HG02870 (cell line): ENCODE results near the gene TCF20.

Experiments used
- ATAC-seq: cut with Tn5 transposase; IDR thresholded peaks from one replicate; pipeline ENCODE4 v1.9.1; 2021; ENCODE audit warnings: mild to moderate bottlenecking, moderate library complexity; ENCODE audit not compliant: unreplicated experiment

The TCF20 gene

DNA sequence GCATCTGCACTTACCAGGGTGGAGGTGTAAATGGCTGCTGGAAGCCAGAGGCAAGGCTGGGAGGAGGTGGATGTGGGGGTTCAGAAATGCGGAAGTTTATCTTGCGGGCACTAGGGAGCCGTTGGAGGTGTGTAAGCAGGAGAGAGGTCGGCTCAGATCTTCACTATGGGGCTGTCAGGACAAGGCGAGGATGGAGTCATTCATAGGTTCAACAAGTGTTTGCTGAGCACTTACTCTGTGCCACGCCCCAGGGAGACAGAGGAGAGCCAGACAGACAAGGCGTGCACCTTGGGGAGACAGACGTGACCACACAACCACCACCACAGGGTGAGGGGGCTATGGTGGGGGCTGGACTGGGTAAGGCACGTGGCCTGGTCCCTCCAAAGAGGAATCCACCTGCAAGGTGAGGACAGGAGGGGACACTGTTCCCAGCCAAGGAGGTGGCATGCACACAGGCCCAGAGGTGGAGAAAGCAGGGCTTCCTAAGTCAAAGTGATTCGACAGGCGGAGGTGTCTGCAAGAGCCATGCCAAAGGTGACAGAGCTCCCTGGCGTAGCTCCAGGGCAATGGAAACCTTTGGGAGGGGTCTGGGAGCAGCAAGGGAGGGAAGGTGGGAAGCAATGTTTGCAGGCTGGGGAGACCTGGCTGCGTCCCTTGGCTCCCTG, 30.8 kb upstream of the TCF20 start:
- no peak for ATAC-seq

DNA sequence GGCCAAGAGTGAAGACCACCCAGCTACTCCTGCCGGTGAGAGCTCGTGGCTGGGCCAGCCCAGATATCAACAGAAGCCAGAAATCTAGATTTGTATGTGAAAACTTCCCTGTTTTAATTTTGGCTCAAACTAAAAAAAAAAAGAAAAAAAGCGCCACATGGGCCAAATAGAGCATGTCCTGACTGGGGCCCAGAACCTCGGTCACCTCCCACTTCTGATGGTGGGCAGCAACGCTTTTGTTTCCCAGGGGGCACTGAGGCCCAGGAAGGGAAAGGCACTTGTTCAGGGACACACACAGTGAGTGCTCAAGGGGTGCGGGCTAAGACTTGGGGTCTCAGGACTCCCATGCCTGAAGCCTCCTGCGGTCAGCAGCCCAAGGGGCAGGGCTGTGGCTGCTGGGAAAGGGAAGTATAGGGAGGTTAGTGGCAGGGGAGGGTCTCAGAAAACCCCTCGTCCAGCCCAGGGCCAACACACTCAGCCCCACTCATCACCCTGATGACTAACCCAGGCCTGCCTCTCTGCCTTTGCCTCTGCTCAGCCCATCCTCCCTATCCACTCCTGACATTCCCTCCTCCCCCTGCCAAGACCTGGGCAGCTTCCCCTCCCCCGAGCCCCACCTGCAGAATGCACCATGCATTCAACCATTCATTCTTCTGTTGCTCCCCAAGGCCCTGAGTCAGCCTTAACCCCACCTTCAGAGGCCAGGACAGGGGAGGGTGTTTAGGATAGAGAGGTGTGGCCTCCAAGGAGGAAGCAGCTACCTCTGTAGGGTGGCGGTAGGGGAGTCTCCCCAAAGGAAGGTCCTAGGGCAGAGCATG, 30.0 kb upstream of the TCF20 start:
- ATAC-seq, result no peak

DNA sequence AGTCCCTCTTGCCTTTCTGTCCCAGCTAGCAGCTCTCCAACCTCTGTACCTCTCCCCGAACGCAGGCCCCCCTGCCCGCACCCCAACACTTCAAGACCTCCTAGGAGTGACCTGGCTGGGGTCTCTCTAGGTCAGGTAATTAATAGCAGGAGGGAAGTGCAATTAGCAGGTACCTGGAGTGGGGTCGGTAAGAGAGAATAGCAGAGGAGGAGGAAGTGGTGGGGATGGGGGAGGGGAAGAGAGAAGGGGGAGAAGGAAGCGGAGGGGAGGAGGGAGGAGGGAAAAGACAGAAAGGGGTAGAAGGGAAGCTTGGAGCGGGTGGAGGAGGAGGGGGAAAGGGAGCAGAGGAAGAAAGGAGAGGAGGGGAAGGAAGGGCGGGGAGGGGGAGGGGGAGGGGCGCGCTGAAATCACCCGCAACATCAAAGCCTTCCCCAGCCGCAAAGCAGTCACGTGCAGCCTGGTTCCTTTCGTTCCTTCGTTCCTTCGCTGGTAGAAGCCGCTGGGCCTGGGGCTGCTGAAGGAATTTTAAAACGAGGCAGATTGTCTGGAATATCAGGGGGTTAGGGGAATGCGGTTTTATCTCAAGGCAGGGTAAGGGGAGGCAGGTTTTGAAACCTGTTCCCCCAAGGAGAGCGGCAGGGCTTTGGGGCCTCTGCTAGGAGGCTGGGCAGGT, 29.3 kb upstream of the TCF20 start:
- no peak for ATAC-seq

DNA sequence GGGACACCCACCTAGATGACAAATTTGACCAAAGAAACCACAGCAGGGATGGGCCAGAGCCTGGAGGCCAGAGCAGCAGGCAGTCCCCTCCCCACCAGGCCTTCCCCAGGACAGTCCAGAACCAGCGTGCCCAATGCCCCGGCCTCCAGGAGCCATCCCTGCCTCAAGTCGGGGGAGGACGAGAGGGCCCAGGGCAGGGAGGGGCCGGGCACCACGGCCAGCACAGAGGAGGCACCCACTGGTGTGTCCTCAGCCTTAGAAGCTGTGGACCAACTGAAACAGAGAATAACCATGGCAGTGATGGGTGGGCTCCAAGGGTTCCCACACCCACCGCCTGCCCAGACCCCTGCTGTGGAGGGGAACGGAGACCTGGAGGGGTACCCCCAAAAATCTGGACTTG, 28.3 kb upstream of the TCF20 start:
- ATAC-seq, result no peak

DNA sequence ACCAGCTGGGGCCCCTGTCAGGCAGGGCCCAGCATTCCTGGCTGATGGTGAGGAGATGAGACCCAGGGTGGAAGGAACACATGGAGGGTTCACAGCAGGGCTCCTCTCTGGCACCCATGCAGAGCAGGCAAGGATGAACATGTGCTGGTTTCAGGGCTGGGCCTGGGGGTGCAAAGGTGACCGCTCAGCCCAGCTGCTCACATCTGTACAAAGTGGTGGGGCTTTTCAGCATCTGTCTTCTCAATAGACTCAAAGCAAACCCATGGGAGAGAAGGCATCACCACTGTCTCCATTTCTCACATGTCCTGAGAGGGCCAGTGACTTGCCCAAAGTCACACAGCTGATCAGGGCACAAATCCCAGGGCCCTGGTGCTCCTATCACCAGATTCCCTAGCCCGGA, 27.3 kb upstream of the TCF20 start:
- ATAC-seq, result no peak

DNA sequence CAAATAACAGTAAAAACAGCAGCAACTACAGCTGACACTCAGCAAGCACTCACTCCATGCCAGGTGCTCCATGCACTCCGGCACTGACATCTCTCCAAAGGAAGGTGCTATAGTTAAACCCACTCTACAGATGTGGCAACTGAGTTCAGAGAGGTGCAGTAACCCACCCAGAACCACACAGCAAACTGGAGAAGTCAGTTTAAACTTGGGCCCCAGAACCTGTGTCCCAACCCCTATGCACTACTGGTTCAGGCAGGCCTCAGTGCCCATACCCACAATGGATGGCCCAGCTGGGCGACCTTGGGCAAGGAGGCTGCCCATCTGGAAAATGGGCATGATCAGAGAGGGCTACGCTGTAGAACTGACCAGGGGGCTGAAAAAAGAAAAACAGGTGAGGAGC, 26.4 kb upstream of the TCF20 start:
- no peak for ATAC-seq

DNA sequence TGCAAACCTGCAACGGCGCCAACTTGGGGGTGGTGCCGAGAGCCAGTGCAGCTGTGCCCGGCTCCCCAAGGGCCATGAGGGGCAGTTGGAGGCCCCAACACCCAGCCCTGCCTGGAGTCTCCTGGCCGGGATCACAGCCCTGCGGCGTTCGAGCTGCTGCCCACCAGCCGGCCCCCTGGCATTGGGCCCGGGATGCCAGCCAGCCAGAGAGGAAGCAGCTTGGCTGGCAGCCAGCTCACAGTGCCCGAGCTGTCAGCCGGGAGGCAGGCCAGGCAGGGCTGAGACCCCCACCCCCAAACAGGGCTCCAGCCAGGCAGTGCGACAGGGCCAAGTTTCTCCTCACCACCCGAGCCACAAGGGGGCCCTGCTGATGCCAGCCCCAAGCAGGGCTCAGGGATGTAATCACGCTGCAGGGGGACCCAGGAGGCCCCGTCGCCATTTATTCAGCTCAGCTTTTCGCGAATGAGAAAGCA, 26.0 kb upstream of the TCF20 start:
- no peak for ATAC-seq

DNA sequence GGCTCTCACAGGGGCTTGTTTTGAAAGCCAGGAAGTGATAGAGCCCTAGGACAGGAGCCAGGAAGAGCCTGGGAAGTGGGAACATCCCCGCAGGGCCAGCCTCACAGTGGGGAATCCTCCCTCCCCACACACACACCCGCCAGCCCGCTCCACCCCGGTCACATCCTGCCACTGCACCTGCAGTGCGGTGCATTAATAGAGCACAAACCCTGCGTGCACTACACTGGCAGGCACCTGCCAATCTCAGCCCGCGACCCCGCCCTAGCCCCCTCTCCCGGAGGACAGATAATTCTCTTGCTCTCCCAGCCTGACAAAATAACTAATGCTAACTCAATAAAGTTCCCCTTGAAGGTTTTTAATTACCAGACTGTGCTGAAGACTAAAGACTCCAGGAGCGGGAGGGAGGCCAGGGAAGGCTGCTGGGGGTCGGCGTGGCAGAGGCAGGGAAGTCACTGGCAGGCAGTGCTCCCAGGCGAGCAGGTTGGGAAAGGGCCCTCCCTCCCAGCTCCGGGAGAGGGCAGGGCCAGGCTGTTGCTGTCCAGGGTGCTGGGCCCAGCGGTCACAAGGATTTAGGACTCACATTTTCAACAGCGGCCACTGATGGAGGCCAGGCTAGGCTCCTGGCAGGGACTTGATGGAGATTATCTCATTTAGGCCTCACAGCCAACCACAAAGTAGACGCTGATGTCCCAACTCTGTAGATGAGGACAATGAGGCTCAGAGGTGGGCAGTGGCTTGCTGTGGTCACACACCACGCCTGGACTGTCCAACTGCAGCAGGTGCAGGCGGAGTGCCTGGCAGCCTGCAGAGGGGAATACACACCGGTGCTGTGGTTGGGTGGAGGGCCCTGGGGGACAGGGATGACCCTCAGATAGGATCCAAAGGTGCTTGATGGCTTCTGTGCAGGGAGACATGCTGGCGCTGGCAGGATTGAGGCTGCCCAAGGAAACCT, 23.9 kb upstream of the TCF20 start:
- no peak for ATAC-seq

DNA sequence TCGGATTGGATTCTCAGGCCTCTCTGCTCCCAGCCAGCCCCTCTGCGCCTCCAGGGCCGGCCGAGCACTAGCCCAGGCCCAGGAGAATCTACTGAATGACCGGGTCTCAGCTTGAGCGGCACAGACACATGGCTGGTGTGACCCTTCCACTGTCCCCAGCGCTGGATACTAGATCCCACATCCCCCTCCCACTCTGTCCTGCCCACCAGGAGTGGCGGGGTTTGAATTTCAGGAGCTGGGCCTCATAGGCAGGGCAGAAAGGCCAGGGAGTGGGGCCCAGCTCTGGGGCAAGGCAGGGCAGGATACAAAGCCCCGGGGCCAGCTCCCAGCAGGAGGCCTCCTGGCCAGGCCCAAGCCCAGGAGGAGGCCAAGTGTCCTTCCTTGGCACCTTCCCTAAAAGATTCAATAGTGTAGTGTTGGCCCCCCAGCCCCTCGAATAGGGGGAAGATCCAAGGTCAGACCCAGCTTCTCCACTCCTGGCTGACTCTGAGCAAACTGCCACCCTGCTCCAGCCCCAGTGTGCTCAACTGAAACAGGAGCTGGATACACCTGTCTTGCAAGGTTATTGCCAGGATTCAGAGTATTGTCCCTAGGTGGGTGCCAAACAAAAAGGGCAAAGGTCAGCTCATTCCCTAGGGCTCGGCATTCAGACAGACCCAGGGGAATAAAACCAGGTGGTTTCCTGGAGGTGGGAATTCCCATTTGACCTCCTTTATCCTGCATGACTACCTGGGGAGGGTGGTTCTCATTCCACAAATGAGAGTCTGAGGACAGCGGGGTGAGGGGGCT, 22.5 kb upstream of the TCF20 start:
- ATAC-seq, result no peak

DNA sequence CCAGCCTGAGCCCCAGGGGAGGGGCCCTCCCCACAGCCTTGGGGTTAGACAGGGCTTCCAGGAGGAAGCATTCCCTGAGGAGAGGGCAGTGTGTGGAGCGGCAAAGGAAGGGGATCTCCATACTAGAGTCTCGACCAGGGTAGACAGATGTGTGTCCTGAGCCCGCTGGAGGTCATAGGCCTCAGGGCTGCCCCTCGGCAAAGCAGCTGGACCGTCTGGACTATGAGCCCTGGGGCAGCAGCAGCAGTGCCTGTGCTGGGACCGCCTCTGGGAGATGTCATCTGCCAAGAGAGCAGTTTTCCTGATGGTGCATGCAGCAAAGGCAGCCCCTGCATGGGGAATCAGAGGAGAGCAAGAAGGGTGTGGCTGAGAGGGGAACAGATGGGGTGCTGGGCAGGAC, 20.8 kb upstream of the TCF20 start:
- no peak for ATAC-seq

DNA sequence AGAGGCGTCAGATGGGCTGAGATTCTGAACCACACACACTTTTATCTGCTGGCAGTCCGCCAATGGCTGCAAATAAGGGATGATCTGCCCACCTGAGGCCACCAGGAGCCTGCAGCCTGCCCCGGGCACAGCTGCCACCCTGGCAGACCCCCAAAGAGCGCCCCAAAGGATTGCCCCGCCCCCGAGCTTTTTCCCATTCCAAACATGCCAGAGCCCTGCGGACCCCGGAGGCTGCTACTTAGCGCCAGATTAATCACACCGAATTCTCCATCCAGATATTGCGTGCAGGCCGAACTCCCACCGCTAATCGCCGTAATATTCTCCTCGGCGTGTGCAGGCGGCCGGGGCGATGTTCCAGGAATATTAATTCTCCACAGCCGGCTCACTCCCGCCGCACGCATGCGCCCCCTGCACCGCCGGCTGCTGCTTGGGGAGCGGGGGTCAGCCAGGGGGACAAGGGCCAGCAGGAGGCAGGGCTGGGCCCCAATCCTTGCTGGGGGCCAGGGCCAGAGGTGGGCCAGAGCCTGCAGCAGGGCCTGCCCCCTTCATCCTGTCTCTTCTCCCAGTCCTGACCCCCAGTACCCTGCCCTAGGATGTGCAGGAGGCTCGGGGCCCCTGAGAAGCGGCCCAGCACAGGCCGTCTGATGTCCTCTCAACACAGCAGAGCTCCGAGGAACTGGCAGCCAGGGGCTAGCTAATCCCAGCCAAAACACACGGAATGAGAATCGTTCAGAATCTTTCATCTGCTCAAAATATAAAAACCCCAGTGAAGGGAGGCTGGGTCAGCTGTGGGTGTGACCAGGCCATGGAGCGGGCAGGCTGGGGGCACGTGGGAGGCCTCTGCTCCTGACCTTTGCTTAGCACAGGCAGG, 19.5 kb upstream of the TCF20 start:
- no peak for ATAC-seq

DNA sequence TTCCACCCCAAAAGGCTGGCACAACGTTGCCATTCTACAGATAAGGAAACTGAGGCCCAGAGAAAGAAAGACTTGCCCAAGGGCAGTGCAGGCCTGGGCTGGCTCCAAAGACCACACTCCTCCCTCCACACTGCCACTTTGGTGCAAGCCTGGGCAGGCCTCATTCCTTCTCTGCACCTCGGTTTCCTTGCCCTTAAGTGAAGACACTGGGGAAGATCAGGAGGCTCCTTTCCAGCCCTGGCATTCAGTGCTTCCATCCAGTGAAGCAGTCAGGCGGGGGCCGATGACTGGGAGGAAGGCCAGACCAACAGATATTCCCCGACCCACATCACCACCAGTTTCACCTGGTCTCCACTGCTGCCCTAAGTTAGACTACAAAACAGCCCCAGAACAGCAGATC, 18.3 kb upstream of the TCF20 start:
- ATAC-seq, result no peak

DNA sequence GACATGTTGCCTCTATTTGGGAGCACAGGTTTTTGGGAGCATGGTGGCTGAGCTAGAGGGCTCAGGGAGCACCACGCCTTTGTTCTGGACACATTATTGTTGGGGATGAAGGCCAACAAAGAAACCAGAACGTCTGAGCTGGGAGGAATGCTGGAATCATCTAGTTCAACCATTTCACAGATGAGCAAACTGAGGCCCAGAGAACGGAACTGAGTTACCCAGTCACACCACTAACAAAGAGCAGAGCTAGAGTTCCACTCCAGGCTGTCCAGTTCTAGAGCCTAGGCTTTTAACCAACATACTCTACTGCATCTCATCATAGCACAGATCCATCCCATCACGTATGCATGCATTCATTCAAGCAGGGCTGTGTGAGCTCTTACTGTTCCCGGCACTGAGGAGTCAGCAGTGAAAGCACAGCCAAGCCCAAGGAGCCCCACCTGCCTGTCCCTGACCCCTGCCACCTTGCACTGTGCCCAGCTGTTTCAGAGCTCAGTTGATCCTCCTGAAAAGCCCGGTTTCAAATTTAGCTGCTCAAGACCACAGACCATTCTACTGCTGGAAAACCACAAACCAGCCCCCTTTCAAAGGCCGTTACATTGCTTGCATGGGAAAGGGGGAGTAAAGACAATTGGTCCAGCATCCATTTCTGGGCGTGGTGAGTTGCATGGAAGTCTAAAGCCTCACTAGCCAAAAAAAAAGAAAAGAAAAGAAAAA, 16.9 kb upstream of the TCF20 start:
- no peak for ATAC-seq

DNA sequence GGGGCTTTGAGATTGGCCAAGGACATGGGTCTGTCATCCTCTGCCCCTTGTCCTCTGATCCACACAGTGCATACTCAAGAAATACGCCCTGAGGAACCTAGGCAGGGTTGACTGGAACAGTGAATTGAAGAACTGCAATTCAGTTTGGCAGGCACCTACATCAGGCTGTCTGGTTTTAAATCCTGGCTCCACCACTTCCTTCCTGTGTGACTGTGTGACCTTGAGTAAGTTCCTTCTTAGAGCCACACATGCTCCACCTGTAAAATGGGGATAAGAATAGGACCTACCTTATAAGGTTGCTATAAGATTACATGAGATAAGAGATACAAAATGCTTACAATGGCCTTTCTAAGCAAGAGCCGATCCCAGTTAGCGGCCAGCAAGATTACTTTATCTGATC, 15.8 kb upstream of the TCF20 start:
- ATAC-seq, result no peak

DNA sequence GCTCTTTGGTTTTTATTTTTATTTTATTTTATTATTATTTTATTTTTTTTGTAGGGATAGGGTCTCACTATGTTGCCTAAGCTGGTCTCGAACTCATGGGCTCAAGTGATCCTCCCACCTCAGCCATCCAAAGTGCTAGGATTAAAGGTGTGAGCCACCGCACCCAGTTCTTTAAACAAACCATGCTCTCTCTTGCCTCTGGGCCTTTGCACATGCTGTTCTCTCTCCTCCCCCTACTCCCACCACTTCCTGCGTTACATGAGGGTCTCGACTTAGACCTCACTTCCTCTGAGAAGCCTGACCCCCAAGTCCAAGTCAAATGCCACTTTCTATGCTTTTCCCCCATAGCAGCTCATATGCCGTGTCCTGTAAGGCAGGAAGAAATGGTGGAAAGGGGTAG, 15.2 kb upstream of the TCF20 start:
- ATAC-seq, result no peak

DNA sequence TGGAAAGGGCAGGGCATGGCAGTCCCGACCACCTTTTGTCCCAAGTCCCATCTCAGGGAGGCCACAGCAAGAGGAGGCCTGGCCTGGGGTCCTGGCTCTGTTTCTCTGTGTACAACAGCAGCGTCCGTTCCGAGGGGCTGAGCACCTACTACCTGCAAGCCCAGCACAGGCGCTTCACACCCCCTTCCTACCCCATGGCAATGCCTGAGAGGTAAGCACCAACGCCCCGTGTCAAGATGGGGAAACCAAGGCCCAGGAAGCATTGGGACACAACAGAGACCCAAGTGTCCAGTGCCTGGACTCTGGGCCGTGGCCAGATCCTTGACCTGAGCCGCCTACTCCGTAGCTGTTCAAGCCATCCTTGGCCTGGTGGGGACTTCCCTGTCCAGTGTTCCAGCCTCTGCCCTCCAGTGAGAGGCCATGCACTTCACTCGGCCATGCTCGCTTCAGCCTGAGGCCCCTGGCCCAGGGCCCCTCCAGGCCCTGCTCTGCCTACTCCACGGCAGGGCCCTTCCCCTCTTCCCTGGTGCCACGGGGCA, 14.3 kb upstream of the TCF20 start:
- ATAC-seq, result no peak

DNA sequence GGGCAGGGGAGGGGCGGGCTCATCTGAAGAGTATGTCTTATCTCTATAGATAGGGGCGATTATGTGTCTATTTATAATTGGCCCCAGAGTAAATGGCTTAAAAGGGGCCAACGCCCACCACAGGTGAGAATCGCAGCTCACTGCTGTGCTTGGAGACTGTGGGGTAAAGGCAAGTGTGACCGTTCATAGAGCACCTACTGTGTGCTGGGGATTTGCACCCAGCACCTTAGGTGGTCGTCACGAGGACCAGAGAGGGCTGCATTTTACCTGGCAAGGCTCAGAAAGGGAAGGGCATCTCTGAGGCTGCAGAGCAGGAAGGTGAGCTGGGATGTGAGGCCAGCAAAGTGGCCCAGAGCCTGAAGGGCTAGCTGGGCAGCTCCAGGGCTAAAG, 13.7 kb upstream of the TCF20 start:
- no peak for ATAC-seq
